Right renal cortex interstitium (tissue), 3 donors: ENCODE measurements around the gene FIP1L1. TPM values are rescaled to one million over a fixed set of nuclear protein-coding genes. Genes with fewer than 3 reads are reported as not detected.
"Not testable (repeated sequence)": the region's sequence is repeated elsewhere in the genome, so short reads cannot be mapped to it uniquely, and the experiment has no call there.

Source experiments
- DNase-seq, 3 donors: peaks; one replicate each; pipeline ENCODE4 v3.0.0-alpha.2; 2013; ENCODE audit warnings: low read depth in 3 of 3, low spot score in 2 of 3
- polyA plus RNA-seq, 3 donors: library from polyadenylated mRNA; unstranded; fragments of 120-200 nt; gene quantifications; one replicate each; pipeline ENCODE4 v1.2.1, GENCODE V29; 2013; ENCODE audit not compliant: insufficient read length in 3 of 3

The FIP1L1 gene
- polyA plus RNA-seq, 3 donors, result 104 to 117 (median 112) TPM

GRCh38 chr4:53374777-53375258 is 2.6 kb upstream of the FIP1L1 start:
- no peak for DNase-seq

- DNase-seq, result no peak
Observed at GRCh38 chr4:53376900-53377299, 541 bp upstream of the FIP1L1 start.

- DNase-seq, result no peak
Observed at GRCh38 chr4:53378171-53378482, 686 bp downstream of the FIP1L1 start.

GRCh38 chr4:53380221-53380620 is 2.8 kb downstream of the FIP1L1 start:
- DNase-seq, result no peak

- DNase-seq, result not testable (repeated sequence)
Observed at GRCh38 chr4:53409479-53409878, 32.0 kb downstream of the FIP1L1 start.

GRCh38 chr4:53419208-53419607 is 41.8 kb downstream of the FIP1L1 start:
- DNase-seq, result no peak

GRCh38 chr4:53421791-53422190 is 44.4 kb downstream of the FIP1L1 start:
- DNase-seq, result no peak

- no peak for DNase-seq
Observed at GRCh38 chr4:53422367-53422766, 44.9 kb downstream of the FIP1L1 start.

- no peak for DNase-seq
Observed at GRCh38 chr4:53424280-53424679, 46.8 kb downstream of the FIP1L1 start.

- no peak for DNase-seq
Observed at GRCh38 chr4:53427366-53427765, 49.9 kb downstream of the FIP1L1 start.

- DNase-seq, result no peak
Observed at GRCh38 chr4:53431052-53431451, 53.6 kb downstream of the FIP1L1 start.

GRCh38 chr4:53432528-53433424 is 55.3 kb downstream of the FIP1L1 start:
- no peak for DNase-seq

GRCh38 chr4:53436251-53436650 is 58.8 kb downstream of the FIP1L1 start:
- DNase-seq, result no peak

GRCh38 chr4:53441564-53441963 is 64.1 kb downstream of the FIP1L1 start:
- DNase-seq, result no peak

GRCh38 chr4:53444954-53445353 is 67.5 kb downstream of the FIP1L1 start:
- DNase-seq, result no peak

- no peak for DNase-seq
Observed at GRCh38 chr4:53450773-53451172, 73.3 kb downstream of the FIP1L1 start.

- DNase-seq, result no peak
Observed at GRCh38 chr4:53453385-53453784, 75.9 kb downstream of the FIP1L1 start.

GRCh38 chr4:53455766-53456165 is 78.3 kb downstream of the FIP1L1 start:
- DNase-seq, result no peak

GRCh38 chr4:53456178-53456577 is 78.7 kb downstream of the FIP1L1 start:
- no peak for DNase-seq

- DNase-seq, result no peak
Observed at GRCh38 chr4:53459548-53459947, 82.1 kb downstream of the FIP1L1 start.

GRCh38 chr4:53461244-53461643 is 83.8 kb downstream of the FIP1L1 start:
- no peak for DNase-seq

- no peak for DNase-seq
Observed at GRCh38 chr4:53463340-53463739, 85.9 kb downstream of the FIP1L1 start.

- DNase-seq, result no peak
Observed at GRCh38 chr4:53465281-53465680, 87.8 kb downstream of the FIP1L1 start.
